Heart right ventricle (tissue), 16 donors: ENCODE data around the gene FAM13A. TPM values are rescaled to one million over a fixed set of nuclear protein-coding genes. Genes with fewer than 3 reads are reported as not detected.

Experiments used
- ATAC-seq, 8 donors: fragments of 200-7000 bp; cut with Tn5 transposase; one replicate each; pipeline ENCODE4 v1.9.1; 2020; ENCODE audit warnings: mild to moderate bottlenecking in 8 of 8, moderate library complexity in 8 of 8, moderate number of reproducible peaks in 1 of 8
- DNase-seq, 2 donors: peaks; one replicate each; pipeline ENCODE4 v3.0.0-alpha.2; 2020
- H3K27ac ChIP-seq, 10 donors: fragments of 200-600 bp; sonication (generic) in 2 of 10; one replicate each; pipeline versions ENCODE4 v1.5.0 to v1.8.0; 2020 to 2022; ENCODE audit warnings: mild to moderate bottlenecking in 3 of 10
- H3K27me3 ChIP-seq, 7 donors: fragments of 200-600 bp; one replicate each; pipeline ENCODE4 v1.8.0; 2021 to 2022; ENCODE audit warnings: mild to moderate bottlenecking in 2 of 7
- H3K36me3 ChIP-seq, 9 donors: fragments of 200-600 bp; sonication (generic) in 1 of 9; one replicate each; pipeline versions ENCODE4 v1.5.0 to v1.8.0; 2020 to 2022; ENCODE audit warnings: mild to moderate bottlenecking in 2 of 9
- H3K4me1 ChIP-seq, 9 donors: fragments of 200-600 bp; sonication (generic) in 1 of 9; one replicate each; pipeline versions ENCODE4 v1.5.0 to v1.8.0; 2020 to 2022; ENCODE audit warnings: mild to moderate bottlenecking in 4 of 9
- H3K4me3 ChIP-seq, 10 donors: fragments of 200-600 bp; sonication (generic) in 2 of 10; one replicate each; pipeline versions ENCODE4 v1.5.0 to v1.8.0; 2020 to 2022; ENCODE audit warnings: mild to moderate bottlenecking in 7 of 10, moderate library complexity in 2 of 10
- H3K9me3 ChIP-seq, 11 donors: fragments of 200-600 bp in 10 of 11; sonication (generic) in 2 of 11; one replicate each; pipeline versions ENCODE4 v1.5.0 to v1.8.0; 2013 to 2022; ENCODE audit warnings: mild to moderate bottlenecking in 2 of 11, control low read depth in 1 of 11, moderate library complexity in 1 of 11
- CTCF ChIP-seq, 9 donors: fragments of 200-600 bp; sonication (generic) in 2 of 9; IDR thresholded peaks; one replicate each; pipeline versions ENCODE4 v1.5.0 to v1.8.0; 2021 to 2022; ENCODE audit warnings: antibody characterized with exemption in 9 of 9, mild to moderate bottlenecking in 5 of 9, moderate library complexity in 1 of 9
- WGBS, 2 donors: extraction: QIAGEN DNeasy Blood & Tissue Kit; methylation state at CpG; one replicate each; pipeline ENCODE4 v1.1.7; 2013; ENCODE audit warnings: inconsistent platforms in 1 of 2; 5-methylcytosine and 5-hydroxymethylcytosine counted together
- intact Hi-C, 10 donors: fragments of 100-400 bp; cut with DNase I; formaldehyde crosslinking; loops; one replicate each; pipeline versions ENCODE4 v1.11.1 to v1.14.2; 2022
- polyA plus RNA-seq, 2 donors: library from polyadenylated mRNA; stranded (reverse); fragments of 200-250 nt; gene quantifications; one replicate each; pipeline ENCODE4 v1.2.3, GENCODE V29; 2013
- total RNA-seq, 10 donors: library from RNA; stranded (reverse); fragmentation: NEBNext Ultra II Directional in 3 of 10; extraction: Animal tissue kit (Norgen Biotek cat#: 25700) in 3 of 10; gene quantifications; one replicate each; pipeline versions ENCODE4 v1.2.1 to v1.2.4, GENCODE V29; 2021 to 2023
- donor health status: Arrhythmogenic right ventricular cardiomyopathy.
- donor health status: ischemic (EF 13 %, LVEDD 7.1; RV severe dilation, severe dysfunction).
- donor health status: healthy with polysubstance abuse.
- donor health status: DM: no; HTN: yes; CAD: no.
- donor health status: DM: no; HTN: no; CAD: no.
- donor health status: ischemic (EF 25% LVEDD 6.9; RV normal size, moderate dysfunction).
- donor health status: ischemic (EF 25% LVEDD 5.7; RV mildly dilated, moderate dysfunction).
- donor health status: healthy.
- donor health status: DM: yes; HTN: yes; CAD: no.
- donor health status: Ischemic cardiomyopathy.
- donor health status: ischemic (EF 35%, LVEDD 5.7; RV mildly dilated, moderate dysfunction).
- donor health status: nonischemic (EF 11% LVEDD 7.7; RV severe dilation, severe dysfunction).
- donor health status: DM: yes; HTN: yes; CAD: no.
- donor health status: PGD.
- donor health status: ischemic (EF 29% LVEDD 5.4; RV normal size, mild dysfunction).
- donor health status: nonischemic (EF 23%, LVEDD 6.1; RV moderate dilation, normal function).

Gene FAM13A
- total and polyA plus RNA-seq, 12 donors = 2.4 to 18.4 (median 14.1) TPM

DNA sequence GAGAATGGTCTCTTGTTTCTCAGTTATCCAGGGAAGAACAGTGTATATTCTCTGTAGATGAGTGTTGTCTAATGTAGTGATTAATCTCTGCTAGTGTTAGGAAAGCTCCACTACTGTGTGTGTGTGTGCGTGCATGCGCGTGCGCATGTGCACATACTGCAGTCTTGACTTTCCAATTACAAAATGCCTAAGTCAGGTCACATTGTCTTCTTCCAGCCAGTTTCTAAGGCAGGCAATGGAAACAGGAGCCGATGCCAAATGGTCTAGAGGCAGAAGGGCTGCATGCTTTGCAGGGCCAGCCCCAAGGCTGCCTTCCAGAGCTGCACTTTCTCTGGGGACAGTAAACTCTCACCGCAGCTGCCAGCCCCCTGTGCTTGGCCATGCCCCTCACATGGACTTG is 328.8 kb downstream of the FAM13A start:
- 72 to 80% methylated on average over 6 of the region's 6 CpGs for WGBS, 2 donors
- TF ChIP-seq CTCF (IDR thresholded peaks at IDR 0.05) = no peak
- Histone ChIP-seq H3K4me1 (peaks cover 3 to 52% (median 29%) of the 10 kb centered on the region in 9 donors), H3K27ac (peak overlapping the region in 5 of 10 donors; percentile 26 to 72 (median 52)), H3K9me3 (no peaks in the 10 kb centered on the region), H3K4me3 (no peak overlapping the region), H3K36me3 (peaks cover 0 to 100% (median 24%) of the 10 kb centered on the region in 9 donors), H3K27me3 (no peaks in the 10 kb centered on the region)
- intact Hi-C loops = loop anchor here in 1 of 10 donors (10.0 kb wide), 1 partner anchor 77 kb away; no protein-coding TSS in a partner anchor
- peak; percentile 66 to 86 (median 76) for ATAC-seq
- peak; percentile 30 to 47 for DNase-seq

GRCh38 chr4:88725986-88726385 is 331.0 kb downstream of the FAM13A start:
- no peak for DNase-seq
- Histone ChIP-seq H3K27me3 (no peaks in the 10 kb centered on the region), H3K4me1 (peaks cover 8 to 74% (median 49%) of the 10 kb centered on the region in 9 donors), H3K9me3 (no peaks in the 10 kb centered on the region), H3K4me3 (no peak overlapping the region), H3K36me3 (peaks cover 0 to 100% (median 26%) of the 10 kb centered on the region in 9 donors), H3K27ac (no peak overlapping the region)
- WGBS, 2 donors = 84 to 86% methylated on average over 2 of the region's 2 CpGs
- intact Hi-C loops = loop anchor here in 1 of 10 donors (10.0 kb wide), 1 partner anchor 79 kb away; no protein-coding TSS in a partner anchor
- TF ChIP-seq CTCF (IDR thresholded peaks at IDR 0.05) = no peak
- no peak for ATAC-seq

- no peaks in the 10 kb centered on the region for H3K9me3 ChIP-seq
- no peak for TF ChIP-seq CTCF (IDR thresholded peaks at IDR 0.05)
- no peaks in the 10 kb centered on the region for H3K27me3 ChIP-seq
- H3K27ac ChIP-seq = peak overlapping the region in 1 of 10 donors; percentile 7
- WGBS, 2 donors = 92 to 95% methylated on average over 4 of the region's 4 CpGs
- peaks cover 8 to 82% (median 58%) of the 10 kb centered on the region in 9 donors for H3K4me1 ChIP-seq
- peaks cover 0 to 98% (median 26%) of the 10 kb centered on the region in 9 donors for H3K36me3 ChIP-seq
- intact Hi-C loops = loop anchor here in 1 of 10 donors (10.0 kb wide), 1 partner anchor 80 kb away; no protein-coding TSS in a partner anchor
- H3K4me3 ChIP-seq = no peak overlapping the region
- no peak for DNase-seq
- ATAC-seq = no peak
These were observed 331.8 kb downstream of the FAM13A start for GRCh38 chr4:88725143-88725542.

GRCh38 chr4:88724406-88724805 is 332.6 kb downstream of the FAM13A start:
- intact Hi-C loops = loop anchor here in 1 of 10 donors (5.0 to 10.0 kb wide), 2 partner anchors 38 to 80 kb away; no protein-coding TSS in a partner anchor
- no peak for TF ChIP-seq CTCF (IDR thresholded peaks at IDR 0.05)
- ATAC-seq (no peak), DNase-seq (no peak)
- peaks cover 8 to 75% (median 57%) of the 10 kb centered on the region in 9 donors for H3K4me1 ChIP-seq
- 66 to 68% methylated on average over 2 of the region's 2 CpGs for whole genome bisulfite sequencing, 2 donors
- H3K27me3 ChIP-seq = no peaks in the 10 kb centered on the region
- peaks cover 0 to 95% (median 26%) of the 10 kb centered on the region in 9 donors for H3K36me3 ChIP-seq
- no peak overlapping the region for H3K4me3 ChIP-seq
- H3K27ac ChIP-seq = peak overlapping the region in 2 of 10 donors; percentile 5 to 36
- H3K9me3 ChIP-seq = no peaks in the 10 kb centered on the region
